ENCODE measurements around the gene A2M.

DNA sequence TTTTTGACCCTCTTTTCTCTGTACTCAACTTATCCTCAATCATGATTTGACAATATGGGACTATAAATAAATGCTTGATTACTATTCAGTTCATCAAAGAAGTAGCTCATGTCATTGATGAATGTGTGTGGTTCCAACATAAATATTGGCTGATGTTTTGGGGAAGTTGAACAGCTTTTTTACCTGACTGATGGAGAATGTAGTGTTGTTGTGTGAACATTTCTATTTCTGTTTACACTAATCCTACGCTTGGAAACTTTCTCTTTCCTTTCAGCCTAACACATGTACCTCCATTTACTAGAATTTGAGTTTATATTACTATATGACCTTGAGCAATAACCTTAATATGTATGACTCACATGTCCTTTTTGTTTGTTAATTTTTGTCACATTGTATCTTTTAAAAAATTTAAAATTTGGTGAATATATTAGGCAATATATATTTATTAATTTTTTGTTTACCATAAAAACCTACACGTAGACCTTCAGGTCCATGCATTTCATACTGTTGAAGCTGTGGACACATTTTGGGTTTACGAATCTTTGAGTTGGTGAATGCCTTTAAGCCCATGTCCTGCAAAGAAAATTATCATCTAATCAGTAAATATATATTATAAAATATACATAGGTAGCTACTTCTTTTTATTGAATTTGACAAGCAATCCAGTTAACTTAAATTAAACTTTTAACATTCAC, 21.1 kb downstream of the A2M start:
- TF ChIP-seq, protein P1, sequence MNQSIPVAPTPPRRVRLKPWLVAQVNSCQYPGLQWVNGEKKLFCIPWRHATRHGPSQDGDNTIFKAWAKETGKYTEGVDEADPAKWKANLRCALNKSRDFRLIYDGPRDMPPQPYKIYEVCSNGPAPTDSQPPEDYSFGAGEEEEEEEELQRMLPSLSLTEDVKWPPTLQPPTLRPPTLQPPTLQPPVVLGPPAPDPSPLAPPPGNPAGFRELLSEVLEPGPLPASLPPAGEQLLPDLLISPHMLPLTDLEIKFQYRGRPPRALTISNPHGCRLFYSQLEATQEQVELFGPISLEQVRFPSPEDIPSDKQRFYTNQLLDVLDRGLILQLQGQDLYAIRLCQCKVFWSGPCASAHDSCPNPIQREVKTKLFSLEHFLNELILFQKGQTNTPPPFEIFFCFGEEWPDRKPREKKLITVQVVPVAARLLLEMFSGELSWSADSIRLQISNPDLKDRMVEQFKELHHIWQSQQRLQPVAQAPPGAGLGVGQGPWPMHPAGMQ (IDR thresholded peaks at IDR 0.05; ENCODE audit: borderline replicate concordance), result no peak
- TF ChIP-seq ASH2L (IDR thresholded peaks at IDR 0.05; ENCODE audit: borderline replicate concordance, low read depth) (no peak), TBL1XR1 (IDR thresholded peaks at IDR 0.05; ENCODE audit: low read depth, low read length) (no peak)
